Hippocampal formation (tissue), 2 donors: Measurements from ENCODE around the gene CASK.

Experiments
- DNase-seq, 2 donors: peaks; one replicate each; lab custom pipeline; 2025; lab: John Stamatoyannopoulos, UW

Gene CASK

GRCh38 chrX:41827886-41828285, 95.5 kb downstream of the CASK start:
- no peak for DNase-seq

GRCh38 chrX:41825796-41826195, 97.6 kb downstream of the CASK start:
- no peak for DNase-seq

- no peak for DNase-seq
Observed at GRCh38 chrX:41824551-41824950, 98.8 kb downstream of the CASK start.

GRCh38 chrX:41823402-41823801, 100.0 kb downstream of the CASK start:
- no peak for DNase-seq

- no peak for DNase-seq
Observed at GRCh38 chrX:41822892-41823291, 100.5 kb downstream of the CASK start.

- DNase-seq = no peak
Observed at GRCh38 chrX:41808047-41808446, 115.3 kb downstream of the CASK start.

GRCh38 chrX:41802958-41803357, 120.4 kb downstream of the CASK start:
- no peak for DNase-seq

- DNase-seq = no peak
Observed at GRCh38 chrX:41799661-41800060, 123.7 kb downstream of the CASK start.

GRCh38 chrX:41796577-41796976, 126.8 kb downstream of the CASK start:
- DNase-seq = no peak

- DNase-seq = no peak
Observed at GRCh38 chrX:41796046-41796445, 127.3 kb downstream of the CASK start.

GRCh38 chrX:41789374-41789773, 134.0 kb downstream of the CASK start:
- DNase-seq = no peak

- no peak for DNase-seq
Observed at GRCh38 chrX:41785685-41786084, 137.7 kb downstream of the CASK start.

- DNase-seq = no peak
Observed at GRCh38 chrX:41781500-41781899, 141.9 kb downstream of the CASK start.

- no peak for DNase-seq
Observed at GRCh38 chrX:41779941-41780340, 143.4 kb downstream of the CASK start.

- no peak for DNase-seq
Observed at GRCh38 chrX:41779030-41779564, 144.3 kb downstream of the CASK start.

GRCh38 chrX:41761702-41762101, 161.7 kb downstream of the CASK start:
- no peak for DNase-seq

- no peak for DNase-seq
Observed at GRCh38 chrX:41761169-41761568, 162.2 kb downstream of the CASK start.

- no peak for DNase-seq
Observed at GRCh38 chrX:41759817-41760216, 163.5 kb downstream of the CASK start.

GRCh38 chrX:41758401-41758800, 165.0 kb downstream of the CASK start:
- DNase-seq = no peak

- DNase-seq = no peak
Observed at GRCh38 chrX:41750716-41751115, 172.6 kb downstream of the CASK start.

GRCh38 chrX:41739871-41740270, 183.5 kb downstream of the CASK start:
- DNase-seq = no peak

GRCh38 chrX:41737065-41737464, 186.3 kb downstream of the CASK start:
- no peak for DNase-seq

GRCh38 chrX:41734530-41734929, 188.8 kb downstream of the CASK start:
- DNase-seq = no peak

- DNase-seq = no peak
Observed at GRCh38 chrX:41733939-41734338, 189.4 kb downstream of the CASK start.

GRCh38 chrX:41732260-41732659, 191.1 kb downstream of the CASK start:
- no peak for DNase-seq
